IMR-90 (cell line): Measurements from ENCODE around the gene ABI3.
"Not testable (repeated sequence)": the region's sequence is repeated elsewhere in the genome, so short reads cannot be mapped to it uniquely, and the experiment has no call there.

Source experiments
- BHLHE40 ChIP-seq: fragments of 150-350 bp; IDR thresholded peaks from 2 replicates; pipeline ENCODE4 v1.6.1; 2016; ENCODE audit warnings: mild to moderate bottlenecking, low read depth, low read length
- CEBPB ChIP-seq: IDR thresholded peaks from 2 replicates; pipeline ENCODE4 v1.6.1; 2012; ENCODE audit warnings: low read depth, low read length, improper control_type of control experiment
- CHD1 ChIP-seq: IDR thresholded peaks from 2 replicates; pipeline ENCODE4 v1.6.1; 2012; ENCODE audit warnings: low read depth, low read length, improper control_type of control experiment
- FOS ChIP-seq: fragments of 150-350 bp; IDR thresholded peaks from 2 replicates; pipeline ENCODE4 v1.6.1; 2016; ENCODE audit warnings: low read depth, low read length
- MAFK ChIP-seq: IDR thresholded peaks from 2 replicates; pipeline ENCODE4 v1.6.1; 2012; ENCODE audit warnings: low read depth, low read length, improper control_type of control experiment
- MAZ ChIP-seq: IDR thresholded peaks from 2 replicates; pipeline ENCODE4 v1.6.1; 2012; ENCODE audit warnings: low read depth, mild to moderate bottlenecking, low read length, improper control_type of control experiment, moderate library complexity, borderline replicate concordance
- MXI1 ChIP-seq: IDR thresholded peaks from 2 replicates; pipeline ENCODE4 v1.6.1; 2012; ENCODE audit warnings: low read depth, mild to moderate bottlenecking, low read length, moderate library complexity, borderline replicate concordance
- POLR2A ChIP-seq: IDR thresholded peaks from 2 replicates; pipeline ENCODE4 v1.6.1; 2012; ENCODE audit warnings: mild to moderate bottlenecking, low read depth, low read length
- RAD21 ChIP-seq: IDR thresholded peaks from 2 replicates; pipeline ENCODE4 v1.6.1; 2012; ENCODE audit warnings: low read length, improper control_type of control experiment
- RCOR1 ChIP-seq: IDR thresholded peaks from 2 replicates; pipeline ENCODE4 v1.6.1; 2012; ENCODE audit warnings: mild to moderate bottlenecking, low read length, improper control_type of control experiment; ENCODE audit not compliant: insufficient replicate concordance
- RFX5 ChIP-seq: IDR thresholded peaks from 2 replicates; pipeline ENCODE4 v1.8.0; 2012; ENCODE audit warnings: low read depth, mild to moderate bottlenecking, low read length, moderate library complexity
- SMC3 ChIP-seq: fragments of 150-350 bp; IDR thresholded peaks from 2 replicates; pipeline ENCODE4 v1.6.1; 2016; ENCODE audit warnings: low read depth, mild to moderate bottlenecking, antibody characterized with exemption, low read length, moderate library complexity
- TF ChIP-seq, protein P1 (sequence below): conservative IDR thresholded peaks from 2 replicates; pipeline ENCODE4 v1.5.1; 2012; ENCODE audit warnings: mild to moderate bottlenecking, low read depth, low read length, improper control_type of control experiment
- TF ChIP-seq, protein P2 (sequence below): fragments of 150-350 bp; IDR thresholded peaks from 2 replicates; pipeline ENCODE4 v1.6.1; 2017; ENCODE audit warnings: mild to moderate bottlenecking, antibody characterized with exemption, low read length, low read depth

DNA sequence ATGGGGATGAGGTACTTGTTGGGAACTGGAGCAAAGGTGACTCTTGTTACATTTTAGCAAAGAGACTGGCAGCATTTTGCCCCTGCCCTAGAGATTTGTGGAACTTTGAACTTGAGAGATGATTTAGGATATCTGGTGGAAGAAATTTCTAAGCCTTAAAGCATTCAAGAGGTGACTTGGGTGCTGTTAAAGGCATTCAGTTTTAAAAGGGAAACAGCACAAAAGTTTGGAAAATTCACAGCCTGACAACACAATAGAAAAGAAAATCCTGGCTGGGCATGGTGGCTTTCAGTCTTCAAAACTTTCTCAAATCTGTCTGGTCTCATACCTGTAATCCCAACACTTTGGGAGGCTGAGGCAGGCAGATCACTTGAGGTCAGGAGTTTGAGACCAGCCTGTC is 26.0 kb upstream of the ABI3 start:
- TF ChIP-seq, protein P1, sequence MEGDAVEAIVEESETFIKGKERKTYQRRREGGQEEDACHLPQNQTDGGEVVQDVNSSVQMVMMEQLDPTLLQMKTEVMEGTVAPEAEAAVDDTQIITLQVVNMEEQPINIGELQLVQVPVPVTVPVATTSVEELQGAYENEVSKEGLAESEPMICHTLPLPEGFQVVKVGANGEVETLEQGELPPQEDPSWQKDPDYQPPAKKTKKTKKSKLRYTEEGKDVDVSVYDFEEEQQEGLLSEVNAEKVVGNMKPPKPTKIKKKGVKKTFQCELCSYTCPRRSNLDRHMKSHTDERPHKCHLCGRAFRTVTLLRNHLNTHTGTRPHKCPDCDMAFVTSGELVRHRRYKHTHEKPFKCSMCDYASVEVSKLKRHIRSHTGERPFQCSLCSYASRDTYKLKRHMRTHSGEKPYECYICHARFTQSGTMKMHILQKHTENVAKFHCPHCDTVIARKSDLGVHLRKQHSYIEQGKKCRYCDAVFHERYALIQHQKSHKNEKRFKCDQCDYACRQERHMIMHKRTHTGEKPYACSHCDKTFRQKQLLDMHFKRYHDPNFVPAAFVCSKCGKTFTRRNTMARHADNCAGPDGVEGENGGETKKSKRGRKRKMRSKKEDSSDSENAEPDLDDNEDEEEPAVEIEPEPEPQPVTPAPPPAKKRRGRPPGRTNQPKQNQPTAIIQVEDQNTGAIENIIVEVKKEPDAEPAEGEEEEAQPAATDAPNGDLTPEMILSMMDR, result not testable (repeated sequence)
- not testable (repeated sequence) for TF ChIP-seq MAFK, SMC3, CHD1, RAD21, POLR2A, MXI1, MAZ, BHLHE40, CEBPB, FOS, RFX5, RCOR1
- TF ChIP-seq, protein P2, sequence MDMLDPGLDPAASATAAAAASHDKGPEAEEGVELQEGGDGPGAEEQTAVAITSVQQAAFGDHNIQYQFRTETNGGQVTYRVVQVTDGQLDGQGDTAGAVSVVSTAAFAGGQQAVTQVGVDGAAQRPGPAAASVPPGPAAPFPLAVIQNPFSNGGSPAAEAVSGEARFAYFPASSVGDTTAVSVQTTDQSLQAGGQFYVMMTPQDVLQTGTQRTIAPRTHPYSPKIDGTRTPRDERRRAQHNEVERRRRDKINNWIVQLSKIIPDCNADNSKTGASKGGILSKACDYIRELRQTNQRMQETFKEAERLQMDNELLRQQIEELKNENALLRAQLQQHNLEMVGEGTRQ, result not testable (repeated sequence)
